HL-60 (cell line): ENCODE data around the gene IDE.

Experiments used
- CTCF ChIP-seq: IDR thresholded peaks from one replicate; pipeline ENCODE4 v1.5.1; 2011; ENCODE audit warnings: low read length, control low read depth, inconsistent platforms; ENCODE audit not compliant: insufficient read depth
- POLR2AphosphoS5 ChIP-seq: IDR thresholded peaks from 2 replicates; pipeline ENCODE4 v1.6.1; 2012; ENCODE audit warnings: low read depth
- TF ChIP-seq, protein P1 (sequence below): IDR thresholded peaks from 2 replicates; pipeline ENCODE4 v1.6.1; 2012; ENCODE audit warnings: low read depth; ENCODE audit not compliant: insufficient replicate concordance

DNA sequence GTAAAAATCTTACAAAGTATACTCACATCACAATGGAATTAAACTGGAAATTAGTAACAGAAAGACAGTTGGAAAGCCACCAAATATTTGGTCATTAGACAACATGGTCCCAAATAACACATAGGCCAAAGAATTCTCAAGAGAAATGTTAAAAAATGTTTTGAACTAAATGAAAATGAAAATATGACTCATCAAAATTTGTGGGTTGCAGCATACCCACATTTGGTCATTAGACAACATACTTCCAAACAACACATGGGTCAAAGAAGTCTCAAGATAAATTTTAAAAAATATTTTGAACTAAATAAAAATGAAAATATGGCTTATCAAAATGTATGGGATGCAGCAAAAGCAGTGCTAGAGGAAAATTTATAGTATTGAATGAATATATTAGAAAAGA is 152.3 kb downstream of the IDE start:
- no peak for TF ChIP-seq CTCF
- TF ChIP-seq POLR2AphosphoS5 = no peak
- TF ChIP-seq, protein P1, sequence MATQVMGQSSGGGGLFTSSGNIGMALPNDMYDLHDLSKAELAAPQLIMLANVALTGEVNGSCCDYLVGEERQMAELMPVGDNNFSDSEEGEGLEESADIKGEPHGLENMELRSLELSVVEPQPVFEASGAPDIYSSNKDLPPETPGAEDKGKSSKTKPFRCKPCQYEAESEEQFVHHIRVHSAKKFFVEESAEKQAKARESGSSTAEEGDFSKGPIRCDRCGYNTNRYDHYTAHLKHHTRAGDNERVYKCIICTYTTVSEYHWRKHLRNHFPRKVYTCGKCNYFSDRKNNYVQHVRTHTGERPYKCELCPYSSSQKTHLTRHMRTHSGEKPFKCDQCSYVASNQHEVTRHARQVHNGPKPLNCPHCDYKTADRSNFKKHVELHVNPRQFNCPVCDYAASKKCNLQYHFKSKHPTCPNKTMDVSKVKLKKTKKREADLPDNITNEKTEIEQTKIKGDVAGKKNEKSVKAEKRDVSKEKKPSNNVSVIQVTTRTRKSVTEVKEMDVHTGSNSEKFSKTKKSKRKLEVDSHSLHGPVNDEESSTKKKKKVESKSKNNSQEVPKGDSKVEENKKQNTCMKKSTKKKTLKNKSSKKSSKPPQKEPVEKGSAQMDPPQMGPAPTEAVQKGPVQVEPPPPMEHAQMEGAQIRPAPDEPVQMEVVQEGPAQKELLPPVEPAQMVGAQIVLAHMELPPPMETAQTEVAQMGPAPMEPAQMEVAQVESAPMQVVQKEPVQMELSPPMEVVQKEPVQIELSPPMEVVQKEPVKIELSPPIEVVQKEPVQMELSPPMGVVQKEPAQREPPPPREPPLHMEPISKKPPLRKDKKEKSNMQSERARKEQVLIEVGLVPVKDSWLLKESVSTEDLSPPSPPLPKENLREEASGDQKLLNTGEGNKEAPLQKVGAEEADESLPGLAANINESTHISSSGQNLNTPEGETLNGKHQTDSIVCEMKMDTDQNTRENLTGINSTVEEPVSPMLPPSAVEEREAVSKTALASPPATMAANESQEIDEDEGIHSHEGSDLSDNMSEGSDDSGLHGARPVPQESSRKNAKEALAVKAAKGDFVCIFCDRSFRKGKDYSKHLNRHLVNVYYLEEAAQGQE = no peak
